NCI-H2029 treated with DMSO at 0.1 percent for 48 hours (cell line): ENCODE measurements around the gene BUD13.
A peak's percentile ranks its signal among the peaks of the same experiment; 100 is the strongest.
"Not testable (repeated sequence)": the region's sequence is repeated elsewhere in the genome, so short reads cannot be mapped to it uniquely, and the experiment has no call there.

Experiments
- DNase-seq: peaks from one replicate; lab custom pipeline; 2025; lab: John Stamatoyannopoulos, UW

Gene BUD13

DNA sequence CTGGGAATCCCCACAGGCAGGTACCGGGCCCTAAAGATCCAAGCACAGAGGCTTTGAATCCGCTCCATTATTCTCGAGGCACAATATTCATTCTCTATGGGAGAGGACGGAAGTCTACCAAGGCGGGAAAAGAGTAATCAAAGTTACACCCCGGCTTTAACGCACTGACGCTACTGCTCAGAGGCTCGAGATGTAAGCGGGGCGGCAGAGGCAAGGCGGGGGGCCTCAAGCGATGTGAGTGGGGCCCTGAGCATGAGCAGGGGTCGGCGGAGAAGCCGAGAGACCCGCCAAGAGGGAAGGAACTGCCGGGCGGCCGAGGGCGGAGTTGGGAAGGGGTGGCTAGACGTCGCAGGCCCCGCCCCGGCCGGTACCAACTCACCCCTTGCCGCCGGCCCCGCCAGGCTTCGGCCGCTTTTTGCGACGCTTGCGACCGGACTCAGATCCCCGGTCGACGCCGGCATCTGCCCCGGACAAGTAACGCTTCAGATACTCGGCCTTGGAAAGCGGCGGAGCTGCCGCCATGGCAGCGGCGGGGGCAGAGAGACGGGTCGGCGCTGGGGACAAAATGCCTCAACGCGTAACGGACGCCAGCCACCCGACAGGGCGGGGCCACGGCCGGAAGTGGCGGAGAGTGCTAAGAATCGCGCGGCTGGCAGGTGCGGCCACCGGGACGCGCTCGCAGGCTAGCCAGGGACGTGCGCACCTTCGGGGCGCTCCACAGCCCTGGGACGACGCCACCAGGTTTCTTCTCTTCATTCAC, at the start of gene BUD13:
TSS of gene BUD13 (minus strand) at position 545 of the 760 bp plus-strand sequence. CDS start at position 522, 23 bp downstream.
- DNase-seq: peak; percentile 72

DNA sequence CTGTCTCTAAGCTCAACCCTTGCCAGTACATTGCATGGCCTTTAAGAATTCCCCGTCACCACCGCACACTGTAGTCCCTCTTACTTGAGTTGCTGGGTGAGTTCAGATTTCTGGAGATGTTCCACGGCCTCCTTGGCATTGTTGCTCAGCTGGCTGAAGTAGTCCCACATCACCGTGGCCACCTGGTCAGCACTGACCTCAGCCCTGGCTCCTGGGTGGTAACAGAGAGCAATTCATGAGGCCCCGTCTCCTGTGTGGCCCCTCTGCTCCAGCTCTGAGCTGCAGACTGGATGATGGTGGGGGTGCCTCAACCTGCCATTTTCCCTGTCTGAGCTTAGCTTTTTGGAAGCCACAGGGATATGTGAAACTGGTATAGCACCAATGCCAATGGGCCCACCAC, 49.8 kb upstream of the BUD13 start:
- DNase-seq: no peak

DNA sequence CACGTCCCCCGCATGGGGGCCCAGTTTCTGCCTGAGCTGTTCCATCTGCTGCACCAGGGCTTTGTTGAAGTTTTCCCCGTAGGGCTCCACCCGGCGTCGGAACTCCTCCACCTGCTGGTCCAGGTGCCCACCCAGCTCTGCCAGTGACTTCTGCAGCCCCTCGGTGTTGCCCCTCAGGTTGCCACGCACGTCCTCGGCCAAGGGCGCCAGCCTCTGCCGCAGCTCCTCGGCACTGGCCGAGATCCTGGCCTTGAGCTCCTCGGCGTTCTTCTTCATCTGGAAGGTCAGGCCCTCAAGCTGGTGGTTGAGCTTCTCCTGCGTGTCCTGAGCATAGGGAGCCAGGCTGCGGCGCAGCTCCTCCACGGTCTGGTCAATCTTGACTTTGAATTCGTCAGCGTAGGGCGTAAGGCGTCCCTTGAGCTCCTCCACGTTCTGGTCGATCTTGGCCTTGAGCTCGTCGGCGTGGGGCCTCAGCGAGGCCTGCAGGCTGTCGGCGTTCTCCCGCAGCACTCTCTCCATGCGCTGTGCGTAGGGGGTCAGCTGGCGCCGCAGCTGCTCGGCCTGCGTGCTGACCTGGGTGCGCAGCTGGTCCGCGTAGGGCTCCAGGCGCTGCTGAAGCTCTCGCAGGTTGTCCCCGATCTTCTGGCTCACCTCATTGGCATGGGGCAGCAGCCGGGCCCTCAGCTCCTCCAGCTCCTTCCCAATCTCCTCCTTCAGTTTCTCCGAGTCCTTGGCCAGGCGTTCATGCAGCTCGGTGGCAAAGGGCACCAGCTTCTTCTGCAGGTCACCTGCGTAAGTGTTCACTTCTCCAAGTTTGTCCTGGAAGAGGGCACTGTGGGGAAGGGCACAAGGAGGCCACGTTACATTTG, 48.5 kb upstream of the BUD13 start:
- DNase-seq: no peak

DNA sequence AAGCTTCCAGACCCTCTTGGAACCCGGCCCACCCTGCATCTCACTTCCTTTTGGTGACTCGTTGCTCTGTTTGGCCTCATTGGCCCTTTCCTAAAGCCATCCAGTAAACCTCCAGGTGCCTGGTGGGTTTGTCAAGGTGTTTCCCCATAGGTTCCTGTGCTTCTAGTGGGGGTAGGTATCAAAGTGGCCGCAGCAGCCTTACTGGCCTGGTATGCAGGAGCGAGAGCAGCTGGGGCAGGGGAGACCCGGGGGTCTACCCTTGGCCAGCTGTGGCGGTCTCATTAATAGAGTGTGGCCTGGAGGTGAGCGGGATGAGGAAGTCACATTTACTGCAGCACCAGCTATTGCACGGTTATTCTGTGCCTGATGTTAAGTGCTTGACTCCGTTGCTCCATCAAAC, 46.3 kb upstream of the BUD13 start:
- no peak for DNase-seq

- DNase-seq: no peak
Observed at GRCh38 chr11:116814502-116814901, 41.7 kb upstream of the BUD13 start.

- DNase-seq: no peak
Observed at GRCh38 chr11:116813781-116814471, 41.1 kb upstream of the BUD13 start.

GRCh38 chr11:116813170-116813569, 40.4 kb upstream of the BUD13 start:
- no peak for DNase-seq

- DNase-seq: no peak
Observed at GRCh38 chr11:116812109-116812508, 39.3 kb upstream of the BUD13 start.

DNA sequence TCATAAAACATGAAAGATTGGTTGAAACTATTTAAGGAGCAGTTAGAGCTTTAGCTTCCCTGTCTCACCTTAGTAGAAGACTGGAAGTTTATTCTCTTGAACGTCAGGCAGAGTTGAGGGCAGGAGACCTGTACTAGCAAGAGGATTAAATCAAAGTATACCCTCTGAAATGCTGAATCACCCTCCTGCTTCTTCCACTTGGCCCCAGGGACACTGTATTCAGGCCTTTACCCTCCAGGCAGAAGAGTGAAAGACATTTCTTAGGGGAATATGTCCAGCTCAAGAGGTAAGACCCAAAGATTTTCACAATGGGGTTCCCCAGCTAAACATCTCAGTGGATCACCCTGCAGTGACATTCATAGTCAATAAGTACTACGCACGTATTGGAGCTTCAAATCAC, 38.4 kb upstream of the BUD13 start:
- DNase-seq: no peak

DNA sequence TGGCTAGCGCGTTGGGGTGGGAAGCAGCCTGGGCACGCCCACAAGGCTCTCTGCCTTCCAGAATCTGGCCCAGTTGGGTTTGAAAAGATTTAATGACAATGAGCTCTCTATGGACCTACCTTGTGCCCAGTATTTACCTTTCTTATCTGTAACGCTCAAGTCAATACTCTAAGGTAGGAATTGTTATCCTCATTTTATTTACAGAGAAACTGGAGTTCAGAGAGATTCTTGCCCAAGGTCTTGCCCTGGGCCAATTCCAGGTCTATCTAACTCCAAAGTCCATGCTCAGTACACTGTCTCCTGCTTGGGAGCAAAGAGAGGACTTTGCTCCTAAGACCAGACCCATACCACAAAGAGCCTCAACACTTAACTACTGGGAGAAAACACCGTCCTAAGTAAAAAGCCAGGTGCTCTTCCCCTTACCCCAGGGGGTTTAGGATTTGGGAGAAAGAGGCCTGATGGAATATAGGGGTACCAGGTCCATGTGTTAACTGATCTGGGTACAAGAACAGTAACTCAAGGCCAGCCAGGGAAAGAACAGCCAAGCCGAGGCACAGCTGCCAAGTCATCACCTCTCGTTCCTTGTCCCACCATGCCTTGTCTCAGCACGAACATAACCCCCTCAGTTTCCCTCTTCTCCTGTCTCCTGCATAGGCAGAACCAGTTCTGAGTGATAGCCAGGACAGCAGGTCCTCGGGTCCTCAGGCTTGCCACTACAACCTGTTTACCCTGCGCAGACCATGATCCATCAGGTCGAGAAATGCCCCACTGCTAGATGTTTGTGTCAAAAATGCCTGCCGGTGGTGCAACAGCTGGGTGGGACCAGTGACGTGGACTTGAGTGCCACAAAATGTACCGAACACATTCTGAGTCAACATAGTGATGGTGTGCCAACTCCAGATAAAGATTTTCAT, 35.7 kb upstream of the BUD13 start:
- DNase-seq: no peak

GRCh38 chr11:116807601-116808261, 34.9 kb upstream of the BUD13 start:
- no peak for DNase-seq

- no peak for DNase-seq
Observed at GRCh38 chr11:116804001-116804400, 31.2 kb upstream of the BUD13 start.

GRCh38 chr11:116801662-116802061, 28.9 kb upstream of the BUD13 start:
- DNase-seq: not testable (repeated sequence)

DNA sequence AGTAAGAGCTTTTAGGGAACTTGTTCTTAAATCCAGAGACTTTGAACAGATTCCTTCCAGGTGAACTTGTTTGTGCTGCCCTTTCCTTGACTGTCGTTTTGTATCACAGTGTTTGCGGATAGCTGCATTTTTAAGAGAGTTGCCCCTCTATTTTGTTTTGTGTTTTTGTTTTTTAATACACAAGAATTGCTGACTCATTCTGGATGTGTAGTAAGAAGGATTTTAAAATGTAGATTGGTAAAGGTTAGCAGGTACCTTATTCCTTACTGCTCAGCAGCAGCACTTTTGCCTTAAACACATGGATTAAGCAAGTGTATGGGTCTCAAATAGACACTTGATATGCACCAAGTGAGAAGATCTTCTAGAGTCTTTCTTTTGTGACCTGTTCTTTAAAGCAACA, 27.8 kb upstream of the BUD13 start:
- no peak for DNase-seq

DNA sequence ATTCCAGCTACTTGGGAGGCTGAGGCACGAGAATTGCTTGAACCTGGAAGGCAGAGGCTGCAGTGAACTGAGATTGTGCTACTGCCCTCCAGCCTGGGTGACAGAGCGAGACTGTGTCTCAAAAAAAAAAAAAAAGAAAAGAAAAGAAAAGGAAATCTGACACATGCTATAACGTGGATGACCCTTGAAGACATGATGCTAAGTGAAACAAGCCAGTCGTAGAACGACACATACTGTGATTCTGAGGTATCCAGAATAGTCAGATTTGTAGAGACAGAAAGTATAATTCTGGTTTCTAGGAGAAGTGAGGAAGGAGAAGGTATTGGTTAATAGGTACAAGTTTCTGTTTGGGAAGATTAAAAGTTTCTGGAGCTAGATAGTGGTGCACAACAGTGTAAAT, 25.6 kb upstream of the BUD13 start:
- DNase-seq: no peak

GRCh38 chr11:116797816-116798215, 25.0 kb upstream of the BUD13 start:
- no peak for DNase-seq

DNA sequence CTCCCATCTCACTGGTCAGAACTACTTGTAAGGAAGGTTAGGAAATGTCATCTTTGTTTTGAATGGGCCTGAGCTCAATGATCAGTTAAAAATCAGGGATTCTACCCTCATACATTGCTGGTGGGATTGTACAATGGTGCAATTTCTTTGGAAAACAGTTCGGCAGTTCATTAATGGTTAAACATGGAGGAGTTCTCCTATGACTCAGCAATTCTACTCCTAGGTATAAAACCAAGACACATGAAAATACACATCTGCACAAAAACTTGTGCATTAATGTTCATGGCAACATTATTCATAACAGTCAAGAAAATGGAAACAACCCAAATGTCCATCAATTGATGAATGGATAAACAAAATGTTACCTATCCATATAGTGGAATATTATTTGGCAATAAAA, 23.8 kb upstream of the BUD13 start:
- no peak for DNase-seq

- DNase-seq: no peak
Observed at GRCh38 chr11:116794851-116795250, 22.1 kb upstream of the BUD13 start.

GRCh38 chr11:116793772-116794097, 20.9 kb upstream of the BUD13 start:
- no peak for DNase-seq

DNA sequence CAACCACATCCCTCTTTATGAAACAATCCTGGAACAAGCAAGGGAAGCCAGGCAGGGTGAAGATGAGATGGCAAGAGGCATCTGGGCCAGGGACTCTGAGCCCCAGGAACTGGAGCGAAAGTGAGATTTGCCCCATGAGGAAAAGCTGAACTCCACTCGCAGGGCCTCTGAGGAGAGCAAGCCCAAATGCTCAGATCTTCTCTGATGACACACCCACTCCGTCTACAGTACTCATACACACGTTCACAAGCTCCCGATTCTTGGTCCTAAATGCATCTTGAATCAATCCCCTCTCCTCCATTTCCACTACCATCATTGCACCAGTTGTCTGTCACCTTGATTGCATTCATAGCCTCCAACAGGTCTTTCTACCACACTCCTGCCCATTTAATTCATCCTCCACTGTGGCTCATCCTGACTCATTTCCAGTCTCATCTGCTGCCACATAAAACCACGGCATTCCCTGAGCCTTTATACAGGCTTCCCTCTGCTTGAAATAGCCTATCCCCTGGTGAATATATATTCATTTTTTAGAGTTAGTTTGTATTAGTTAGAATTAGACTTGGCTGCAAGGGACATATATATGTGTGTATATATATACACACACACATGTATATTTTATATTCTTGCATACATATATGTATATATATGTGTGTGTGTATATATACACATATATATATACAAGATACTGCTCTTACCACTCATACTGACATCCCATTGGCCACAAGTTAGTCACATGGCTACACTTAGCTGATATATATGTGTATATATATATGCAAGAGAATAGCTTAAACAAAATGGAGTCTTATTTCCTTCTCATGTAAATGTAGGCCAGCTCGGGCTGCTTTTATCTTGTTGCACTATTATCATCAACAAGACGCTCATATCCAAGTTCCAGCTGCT, 20.3 kb upstream of the BUD13 start:
- DNase-seq: no peak
